Endothelial cell of umbilical vein (primary cell): ENCODE measurements around the gene DNMT3B. TPM values are rescaled to one million over a fixed set of nuclear protein-coding genes. Genes with fewer than 3 reads are reported as not detected.

Source experiments
- BruUV-seq: library from RNA; stranded (reverse); fragments of 400-500 nt; replicated peaks from 2 replicates; lab custom pipeline; 2021; lab: Mats Ljungman, UMichigan
- CTCF ChIA-PET: fragments of 300-600, 350-600 bp; sonication (Branson Sonifier 250); formaldehyde crosslinking; loops from one replicate; lab custom pipeline; 2021; ENCODE audit warnings: antibody characterized with exemption, inconsistent platforms; lab: Charles Lee
- POLR2A ChIA-PET: fragments of 300-600, 350-600 bp; sonication (Branson Sonifier 250); formaldehyde crosslinking; loops from one replicate; lab custom pipeline; 2021; ENCODE audit warnings: antibody characterized with exemption, inconsistent platforms; lab: Charles Lee
- DNase-seq: peaks from one replicate; pipeline ENCODE4 v3.0.0-alpha.2; 2011; ENCODE audit warnings: low read depth, low spot score
- FAIRE-seq: peaks from 2 replicates; lab custom pipeline; 2011; peaks lifted over from hg19 to GRCh38; lab: Jason Lieb, UNC
- H2AFZ ChIP-seq: 2 replicates; pipeline ENCODE4 v1.6.0; 2012; ENCODE audit warnings: low read depth, low read length, control low read depth, inconsistent platforms
- H3K27ac ChIP-seq: 2 replicates; pipeline ENCODE4 v1.5.1; 2011; ENCODE audit warnings: low read depth, mild to moderate bottlenecking, control low read depth, low read length, moderate library complexity; ENCODE audit not compliant: insufficient read depth
- H3K27me3 ChIP-seq, 2 experiments: 2 replicates each; pipeline versions ENCODE4 v1.6.0 to v1.6.1; 2011; ENCODE audit warnings: low read length in 2 of 2, mixed read lengths in 1 of 2; ENCODE audit not compliant: control insufficient read depth in 2 of 2, insufficient read depth in 2 of 2
- H3K36me3 ChIP-seq, 2 experiments: 2 replicates in 1 of 2; 3 replicates in 1 of 2; pipeline ENCODE4 v1.5.1; 2011; ENCODE audit warnings: low read length in 2 of 2, mild to moderate bottlenecking in 1 of 2, moderate library complexity in 1 of 2; ENCODE audit not compliant: control insufficient read depth in 2 of 2, insufficient read depth in 2 of 2; ENCODE audit errors: extremely low read depth in 1 of 2
- H3K4me1 ChIP-seq: 3 replicates; pipeline ENCODE4 v1.5.1; 2011; ENCODE audit warnings: mild to moderate bottlenecking, low read length; ENCODE audit not compliant: control insufficient read depth, insufficient read depth; ENCODE audit errors: extremely low read depth
- H3K4me2 ChIP-seq: 2 replicates; pipeline ENCODE4 v1.6.1; 2011; ENCODE audit warnings: low read length, control low read depth, mixed read lengths; ENCODE audit not compliant: insufficient read depth
- H3K4me3 ChIP-seq, 3 experiments: fragments of 200-600 bp in 1 of 3; sonication (generic), shearing (Covaris generic) in 1 of 3; replicated peaks in 1 of 3; 2 replicates each; pipeline ENCODE4 v1.5.1; 2011 to 2016; ENCODE audit warnings: control low read depth in 3 of 3, low read length in 3 of 3, mild to moderate bottlenecking in 2 of 3, inconsistent platforms in 1 of 3, low read depth in 1 of 3, moderate library complexity in 1 of 3; ENCODE audit not compliant: insufficient read depth in 1 of 3
- H3K79me2 ChIP-seq: 2 replicates; pipeline ENCODE4 v1.6.0; 2012; ENCODE audit warnings: low read length, inconsistent platforms; ENCODE audit not compliant: control insufficient read depth, insufficient read depth
- H3K9ac ChIP-seq: replicated peaks from 2 replicates; pipeline ENCODE3; 2011; ENCODE audit warnings: low read length, control low read depth; ENCODE audit not compliant: insufficient read depth; ENCODE audit errors: extremely low read depth
- H3K9me1 ChIP-seq: replicated peaks from 3 replicates; pipeline ENCODE4 v1.6.0; 2011; ENCODE audit warnings: mild to moderate bottlenecking, low read length; ENCODE audit not compliant: control insufficient read depth, insufficient read depth; ENCODE audit errors: extremely low read depth
- H3K9me3 ChIP-seq: replicated peaks from 2 replicates; pipeline ENCODE4 v1.5.1; 2012; ENCODE audit warnings: low read length, inconsistent platforms; ENCODE audit not compliant: control insufficient read depth, insufficient read depth
- H4K20me1 ChIP-seq: replicated peaks from 2 replicates; pipeline ENCODE3; 2011; ENCODE audit warnings: mild to moderate bottlenecking, low read length; ENCODE audit not compliant: control insufficient read depth, insufficient read depth; ENCODE audit errors: extremely low read depth
- EZH2 ChIP-seq: IDR thresholded peaks from 2 replicates; pipeline ENCODE4 v1.6.1; 2012; ENCODE audit warnings: borderline replicate concordance, low read depth, mild to moderate bottlenecking, moderate library complexity, low read length, inconsistent platforms; ENCODE audit not compliant: severe bottlenecking
- FOS ChIP-seq: IDR thresholded peaks from 2 replicates; pipeline ENCODE4 v1.6.1; 2011; ENCODE audit warnings: mild to moderate bottlenecking, low read length, moderate library complexity, borderline replicate concordance; ENCODE audit not compliant: insufficient read depth
- GATA2 ChIP-seq: IDR thresholded peaks from 2 replicates; pipeline ENCODE4 v1.7.0; 2011; ENCODE audit warnings: low read depth, mild to moderate bottlenecking, moderate library complexity, mixed read lengths, low read length; ENCODE audit not compliant: insufficient read length, insufficient read depth
- JUN ChIP-seq: IDR thresholded peaks from 2 replicates; pipeline ENCODE4 v1.6.1; 2011; ENCODE audit warnings: borderline replicate concordance, low read depth; ENCODE audit not compliant: insufficient read length, insufficient read depth
- MYC ChIP-seq: IDR thresholded peaks from one replicate; pipeline ENCODE4 v1.6.1; 2011; ENCODE audit warnings: mild to moderate bottlenecking, low read depth, low read length
- POLR2A ChIP-seq: IDR thresholded peaks from 2 replicates; pipeline ENCODE4 v1.6.1; 2012; ENCODE audit warnings: low read depth, mild to moderate bottlenecking, control low read depth, low read length
- POLR2AphosphoS5 ChIP-seq: IDR thresholded peaks from 2 replicates; pipeline ENCODE4 v1.6.1; 2012; ENCODE audit warnings: low read depth, mild to moderate bottlenecking, control low read depth, low read length, moderate library complexity; ENCODE audit not compliant: insufficient read depth
- dilution Hi-C: fragments of 300-500 bp; cut with MboI; formaldehyde crosslinking; loops from one replicate; pipeline ENCODE4 v1.15.0; 2019; ENCODE audit warnings: low sequenced_read_pairs; ENCODE audit not compliant: extremely low pct_ligation_motif_present
- intact Hi-C: fragments of 100-400 bp; cut with micrococcal nuclease; formaldehyde crosslinking; loops from one replicate; pipeline ENCODE4 v1.10.0; 2022
- polyA plus RNA-seq, 4 experiments: library from polyadenylated mRNA; depleted of rRNA in 3 of 4; stranded (reverse) in 3 of 4; unstranded in 1 of 4; fragments of >200 nt; gene quantifications; 2 replicates each; pipeline versions ENCODE4 v1.2.1 to v1.2.3, GENCODE V29; 2011 to 2012; ENCODE audit warnings: missing spikeins in 1 of 4
- total RNA-seq: library from RNA; stranded (reverse); gene quantifications from 2 replicates; pipeline ENCODE4 v1.2.3, GENCODE V29; 2021
- TF ChIP-seq, protein P1 (sequence below), 2 donors: IDR thresholded peaks; 1 replicate in 1 of 2; 2 replicates in 1 of 2; pipeline ENCODE4 v1.5.1; 2011; ENCODE audit warnings: low read length in 2 of 2, mild to moderate bottlenecking in 2 of 2, moderate library complexity in 2 of 2, control low read depth in 1 of 2, inconsistent platforms in 1 of 2, low read depth in 1 of 2; ENCODE audit not compliant: insufficient read depth in 1 of 2; ENCODE audit errors: extremely low read depth in 1 of 2

DNMT3B gene
- total and polyA plus RNA-seq, 2 donors (not counting 3 experiments of a cell fraction or from before 2014, with no cell fraction given): 3.6 to 6.8 TPM

DNA sequence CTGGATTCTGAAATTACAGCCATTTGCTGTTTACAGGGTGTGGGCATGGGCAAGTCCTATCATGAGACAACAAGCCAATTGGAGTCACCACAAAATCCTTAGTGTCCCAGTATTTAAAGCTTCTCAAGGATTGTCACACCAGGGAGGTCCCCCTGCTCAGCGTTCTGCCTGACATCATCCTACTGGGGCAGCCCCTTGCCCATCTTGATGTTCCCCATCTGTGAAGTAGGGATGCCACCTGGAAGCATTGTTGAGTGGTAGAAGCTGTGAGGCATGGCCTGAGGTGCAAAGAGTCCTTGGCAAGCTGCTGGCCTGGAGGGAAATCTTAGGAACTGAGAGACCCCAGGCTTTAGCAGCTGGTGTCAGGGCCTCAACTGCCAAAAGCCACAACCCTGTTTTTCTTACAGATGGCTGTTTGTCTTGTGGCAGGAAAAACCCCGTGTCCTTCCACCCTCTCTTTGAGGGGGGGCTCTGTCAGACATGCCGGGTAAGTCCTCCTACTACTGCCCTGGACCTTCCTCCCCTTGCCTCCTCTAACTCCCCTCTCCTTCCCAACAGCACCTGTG, 34.3 kb downstream of the DNMT3B start:
- FAIRE-seq (no peak), DNase-seq (no peak)
- H3K79me2 ChIP-seq: no peaks in the 10 kb centered on the region
- BruUV-seq: no TSS peak
- H3K9ac ChIP-seq: no peak overlapping the region
- no peak overlapping the region for H2AFZ ChIP-seq
- ChIA-PET CTCF (interaction anchor here (1.4 to 3.1 kb wide), 3 partner anchors 18 to 149 kb away, joined by 3 to 16 read pairs (median 6); no protein-coding TSS in a partner anchor), POLR2A (no interaction called here)
- no peak overlapping the region for H3K4me2 ChIP-seq
- H3K4me3 ChIP-seq: no peak overlapping the region
- intact Hi-C loops (no loop called here), dilution Hi-C loops (no loop called here)
- peaks cover 2 to 3% of the 10 kb centered on the region in 2 experiments for H3K36me3 ChIP-seq
- H3K27me3 ChIP-seq: no peaks in the 10 kb centered on the region
- H3K4me1 ChIP-seq: peaks cover 10% of the 10 kb centered on the region
- no peak overlapping the region for H3K27ac ChIP-seq
- TF ChIP-seq, protein P1, sequence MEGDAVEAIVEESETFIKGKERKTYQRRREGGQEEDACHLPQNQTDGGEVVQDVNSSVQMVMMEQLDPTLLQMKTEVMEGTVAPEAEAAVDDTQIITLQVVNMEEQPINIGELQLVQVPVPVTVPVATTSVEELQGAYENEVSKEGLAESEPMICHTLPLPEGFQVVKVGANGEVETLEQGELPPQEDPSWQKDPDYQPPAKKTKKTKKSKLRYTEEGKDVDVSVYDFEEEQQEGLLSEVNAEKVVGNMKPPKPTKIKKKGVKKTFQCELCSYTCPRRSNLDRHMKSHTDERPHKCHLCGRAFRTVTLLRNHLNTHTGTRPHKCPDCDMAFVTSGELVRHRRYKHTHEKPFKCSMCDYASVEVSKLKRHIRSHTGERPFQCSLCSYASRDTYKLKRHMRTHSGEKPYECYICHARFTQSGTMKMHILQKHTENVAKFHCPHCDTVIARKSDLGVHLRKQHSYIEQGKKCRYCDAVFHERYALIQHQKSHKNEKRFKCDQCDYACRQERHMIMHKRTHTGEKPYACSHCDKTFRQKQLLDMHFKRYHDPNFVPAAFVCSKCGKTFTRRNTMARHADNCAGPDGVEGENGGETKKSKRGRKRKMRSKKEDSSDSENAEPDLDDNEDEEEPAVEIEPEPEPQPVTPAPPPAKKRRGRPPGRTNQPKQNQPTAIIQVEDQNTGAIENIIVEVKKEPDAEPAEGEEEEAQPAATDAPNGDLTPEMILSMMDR (IDR thresholded peaks at IDR 0.05; ENCODE audit: extremely low read depth in 1 of 2, insufficient read depth in 1 of 2, low read depth in 1 of 2, low read length in 2 of 2): no peak
- no peak for TF ChIP-seq MYC
- TF ChIP-seq FOS: no peak
- TF ChIP-seq GATA2: no peak
- no peak for TF ChIP-seq JUN
- no peak for TF ChIP-seq EZH2
- no peak for TF ChIP-seq POLR2A
- TF ChIP-seq POLR2AphosphoS5: no peak
- no peaks in the 10 kb centered on the region for H3K9me1 ChIP-seq
- no peaks in the 10 kb centered on the region for H4K20me1 ChIP-seq
- no peaks in the 10 kb centered on the region for H3K9me3 ChIP-seq
